Mucosa of rectum (tissue), 2 donors: ENCODE data around the gene TPM4.

Experiments
- H3K27ac ChIP-seq, 2 donors: one replicate each; pipeline ENCODE4 v1.7.0; 2013; ENCODE audit warnings: inconsistent platforms in 2 of 2, low read depth in 2 of 2, low read length in 2 of 2
- H3K27me3 ChIP-seq, 2 donors: one replicate each; pipeline ENCODE4 v1.7.0; 2013; ENCODE audit warnings: low read length in 2 of 2; ENCODE audit not compliant: control insufficient read depth in 2 of 2, insufficient read depth in 2 of 2
- H3K36me3 ChIP-seq, 2 donors: one replicate each; pipeline ENCODE4 v1.7.0; 2013; ENCODE audit warnings: low read length in 2 of 2; ENCODE audit not compliant: control insufficient read depth in 2 of 2, insufficient read depth in 2 of 2
- H3K4me1 ChIP-seq, 2 donors: one replicate each; pipeline ENCODE4 v1.7.0; 2013; ENCODE audit warnings: low read length in 2 of 2, mild to moderate bottlenecking in 1 of 2; ENCODE audit not compliant: control insufficient read depth in 2 of 2, insufficient read depth in 2 of 2
- H3K4me3 ChIP-seq, 2 donors: one replicate each; pipeline ENCODE4 v1.7.0; 2013; ENCODE audit warnings: low read length in 2 of 2
- H3K9ac ChIP-seq, 2 donors: one replicate each; pipeline ENCODE4 v1.7.0; 2013; ENCODE audit warnings: low read length in 2 of 2, low read depth in 1 of 2, mild to moderate bottlenecking in 1 of 2
- H3K9me3 ChIP-seq, 2 donors: one replicate each; pipeline ENCODE4 v1.7.0; 2013; ENCODE audit warnings: low read length in 2 of 2; ENCODE audit not compliant: control insufficient read depth in 2 of 2
- donor health status: healthy.
- donor health status: Normal muscosa, but diverticular disease.

TPM4 gene

DNA sequence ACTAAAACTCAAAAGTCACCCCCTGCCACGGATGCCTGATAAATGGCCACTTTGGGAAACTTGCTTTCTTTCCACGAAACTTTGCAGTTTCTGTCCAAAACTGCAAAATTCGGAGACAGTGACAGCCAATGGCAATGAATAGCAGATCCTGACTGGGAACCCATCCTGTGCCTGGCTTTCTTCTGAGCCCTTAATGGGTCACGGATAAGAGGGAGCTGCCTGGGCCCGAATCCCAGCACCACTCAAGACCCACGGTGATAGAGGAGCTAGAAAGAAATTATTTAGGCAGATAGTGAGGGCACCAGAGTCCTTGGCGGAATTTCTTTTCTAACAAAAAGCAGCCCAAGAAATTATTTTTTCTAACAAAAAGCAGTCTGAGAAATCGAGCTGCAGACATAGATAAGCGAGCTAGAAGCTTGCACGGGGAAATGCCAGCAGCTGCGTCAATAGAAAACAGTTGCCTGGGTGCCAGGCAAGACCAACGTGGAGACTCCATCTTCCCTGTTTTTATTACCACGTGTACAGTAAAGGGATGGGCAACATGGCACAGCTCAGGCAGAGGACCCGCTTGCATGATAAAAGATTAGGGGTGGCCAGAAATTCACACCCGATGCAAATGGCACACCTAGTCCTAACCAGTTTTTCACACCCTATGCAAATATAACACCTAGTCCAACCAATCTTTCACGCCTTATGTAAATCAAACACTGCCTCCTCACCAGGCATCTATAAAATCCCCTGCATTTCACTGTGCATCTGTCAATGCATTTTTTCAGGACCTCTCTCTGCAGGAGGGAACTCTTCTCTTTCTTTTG, 60.1 kb downstream of the TPM4 start:
- H3K9ac ChIP-seq: no peak overlapping the region
- no peaks in the 10 kb centered on the region for H3K9me3 ChIP-seq
- no peak overlapping the region for H3K4me3 ChIP-seq
- no peak overlapping the region for H3K27ac ChIP-seq
- H3K27me3 ChIP-seq: no peaks in the 10 kb centered on the region
- H3K36me3 ChIP-seq: peaks cover 27 to 28% of the 10 kb centered on the region in 2 donors
- peaks cover 0 to 2% of the 10 kb centered on the region in 2 donors for H3K4me1 ChIP-seq

- H3K27ac ChIP-seq: no peak overlapping the region
- no peak overlapping the region for H3K9ac ChIP-seq
- H3K36me3 ChIP-seq: no peaks in the 10 kb centered on the region
- no peaks in the 10 kb centered on the region for H3K27me3 ChIP-seq
- no peak overlapping the region for H3K4me3 ChIP-seq
- H3K4me1 ChIP-seq: peaks cover 2 to 7% of the 10 kb centered on the region in 2 donors
- no peaks in the 10 kb centered on the region for H3K9me3 ChIP-seq
Measured at GRCh38 chr19:16139752-16140151, 63.5 kb downstream of the TPM4 start.

DNA sequence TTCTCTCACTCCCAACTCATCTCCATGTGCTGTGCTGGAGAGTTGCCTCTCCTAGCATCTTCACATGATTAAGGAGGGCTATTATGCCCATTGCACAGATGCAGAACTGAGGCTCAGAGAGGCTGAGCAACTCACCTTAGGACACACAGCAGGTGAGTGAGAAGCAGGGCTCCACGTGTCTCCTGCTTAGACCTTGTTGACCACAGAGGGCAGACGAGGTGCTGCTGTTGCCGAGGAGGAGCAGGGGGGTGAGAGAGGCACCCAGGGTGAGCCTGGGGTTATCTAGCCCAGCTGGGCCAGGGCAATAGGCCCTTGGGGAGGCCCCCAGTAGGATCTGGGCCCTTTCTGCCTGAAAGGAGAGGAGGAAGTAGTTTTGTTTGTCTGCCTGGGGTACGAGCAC, 64.7 kb downstream of the TPM4 start:
- Histone ChIP-seq H3K27me3 (no peaks in the 10 kb centered on the region), H3K9ac (peak overlapping the region in 1 of 2 donors; percentile 14), H3K36me3 (no peaks in the 10 kb centered on the region), H3K27ac (peak overlapping the region in 1 of 2 donors; percentile 38), H3K9me3 (no peaks in the 10 kb centered on the region), H3K4me3 (no peak overlapping the region), H3K4me1 (peaks cover 2 to 11% of the 10 kb centered on the region in 2 donors)

GRCh38 chr19:16142032-16142580, 65.8 kb downstream of the TPM4 start:
- Histone ChIP-seq H3K9ac (no peak overlapping the region), H3K4me3 (no peak overlapping the region), H3K9me3 (no peaks in the 10 kb centered on the region), H3K36me3 (no peaks in the 10 kb centered on the region), H3K27ac (peak overlapping the region in 1 of 2 donors; percentile 56), H3K4me1 (peaks cover 2 to 11% of the 10 kb centered on the region in 2 donors), H3K27me3 (no peaks in the 10 kb centered on the region)

GRCh38 chr19:16143399-16144215, 67.3 kb downstream of the TPM4 start, which contains the start of gene HSH2D:
Gene HSH2D (plus strand): TSS chr19:16143685. CDS start chr19:16148751, 5,066 bp downstream.
- H3K4me3 ChIP-seq: peak within 1 kb of the TSS; percentile 81 to 82
- H3K36me3 ChIP-seq: peaks cover 0 to under 1% of the 10 kb centered on the region in 2 donors
- H3K27me3 ChIP-seq: no peaks in the 10 kb centered on the region
- H3K9ac ChIP-seq: peak within 1 kb of the TSS; percentile 82 to 89
- H3K4me1 ChIP-seq: peaks cover 3 to 13% of the 10 kb centered on the region in 2 donors
- H3K9me3 ChIP-seq: no peaks in the 10 kb centered on the region
- peak within 1 kb of the TSS; percentile 92 to 94 for H3K27ac ChIP-seq

DNA sequence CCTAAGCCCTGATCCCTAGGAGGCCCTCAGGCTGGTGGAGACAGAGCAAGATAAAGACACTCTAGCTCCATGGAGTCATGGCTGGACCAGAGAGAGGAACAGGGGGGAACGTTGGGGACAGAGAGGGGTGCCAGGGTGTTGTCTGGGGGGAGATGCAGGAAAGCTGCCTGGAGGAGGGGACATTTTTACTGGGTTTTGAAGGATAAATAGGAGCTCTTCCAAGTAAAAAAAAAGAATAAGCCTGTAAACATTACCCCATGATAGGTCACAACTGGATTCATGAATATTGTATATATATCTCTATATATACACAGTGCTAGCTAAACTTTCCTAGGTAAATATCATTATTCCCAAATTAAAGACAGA, 67.9 kb downstream of the TPM4 start:
- Histone ChIP-seq H3K9me3 (no peaks in the 10 kb centered on the region), H3K27me3 (no peaks in the 10 kb centered on the region), H3K4me3 (peak overlapping the region; percentile 81 to 82), H3K27ac (peak overlapping the region; percentile 92 to 94), H3K9ac (peak overlapping the region; percentile 82 to 89), H3K4me1 (peaks cover 4 to 17% of the 10 kb centered on the region in 2 donors), H3K36me3 (peaks cover 0 to 6% of the 10 kb centered on the region in 2 donors)

GRCh38 chr19:16146112-16146511, 69.8 kb downstream of the TPM4 start:
- peaks cover 0 to 6% of the 10 kb centered on the region in 2 donors for H3K36me3 ChIP-seq
- H3K4me1 ChIP-seq: peaks cover 2 to 17% of the 10 kb centered on the region in 2 donors
- H3K27me3 ChIP-seq: no peaks in the 10 kb centered on the region
- no peaks in the 10 kb centered on the region for H3K9me3 ChIP-seq
- no peak overlapping the region for H3K9ac ChIP-seq
- peak overlapping the region; percentile 6 to 53 for H3K4me3 ChIP-seq
- peak overlapping the region in 1 of 2 donors; percentile 32 for H3K27ac ChIP-seq

DNA sequence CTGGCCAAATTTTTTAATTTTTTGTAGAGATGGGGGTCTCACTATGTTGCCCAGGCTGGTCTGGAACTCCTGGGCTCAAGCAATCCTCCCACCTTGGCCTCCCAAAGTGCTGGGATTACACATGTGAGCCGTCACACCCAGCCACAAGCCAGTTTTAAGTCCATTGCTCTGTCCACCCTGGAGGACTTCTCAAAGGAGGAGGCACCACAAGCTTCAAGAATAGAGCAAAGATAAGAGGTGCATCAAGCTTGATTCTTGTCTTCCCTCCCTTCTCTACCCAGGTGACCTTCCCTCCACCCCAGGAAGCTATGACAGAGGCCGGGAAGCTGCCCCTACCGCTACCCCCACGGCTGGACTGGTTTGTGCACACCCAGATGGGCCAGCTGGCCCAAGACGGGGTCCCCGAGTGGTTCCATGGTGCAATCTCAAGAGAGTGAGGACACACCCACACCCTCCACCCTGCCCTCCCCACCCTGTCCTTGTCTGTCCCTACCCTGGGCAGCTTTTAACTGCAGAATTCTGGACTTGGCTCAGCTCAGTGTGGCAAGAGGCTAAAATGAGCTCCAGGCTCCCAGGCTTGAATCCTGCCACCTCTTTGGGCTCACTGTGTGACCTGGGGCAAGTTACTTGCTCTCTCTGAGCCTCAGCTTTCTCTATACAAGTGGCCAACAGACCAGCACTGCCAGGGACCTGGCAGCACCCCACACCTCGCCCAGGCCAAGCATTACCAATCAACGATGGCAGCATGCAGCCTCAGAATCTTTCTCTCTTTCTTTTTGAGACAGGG, 72.3 kb downstream of the TPM4 start:
- Histone ChIP-seq H3K9me3 (no peaks in the 10 kb centered on the region), H3K36me3 (peaks cover 14 to 23% of the 10 kb centered on the region in 2 donors), H3K4me1 (peaks cover 2 to 9% of the 10 kb centered on the region in 2 donors), H3K27me3 (no peaks in the 10 kb centered on the region), H3K27ac (peak overlapping the region in 1 of 2 donors; percentile 48), H3K4me3 (no peak overlapping the region), H3K9ac (no peak overlapping the region)
